Measurements from ENCODE around the gene FOXO3. TPM values are rescaled to one million over a fixed set of nuclear protein-coding genes. Genes with fewer than 3 reads are reported as not detected.

The FOXO3 gene
- total RNA-seq, 6 experiments from 2014 or later: 21.1 to 28.9 (median 24.2) TPM

- Mint-ChIP-seq H3K27me3 (ENCODE audit: insufficient read depth) (peaks cover 1% of the 10 kb centered on the region; the same call in 1 of the 2 replicates), H3K36me3 (ENCODE audit: low read depth) (peaks cover 8% of the 10 kb centered on the region; the same call in 1 of the 2 replicates), H3K4me3 (no peak overlapping the region), H3K4me1 (ENCODE audit: low read depth) (peaks cover 8% of the 10 kb centered on the region), H3K27ac (no peak overlapping the region), H3K9me3 (peaks cover 12% of the 10 kb centered on the region)
- no peak for DNase-seq
- TF ChIP-seq, protein P1, sequence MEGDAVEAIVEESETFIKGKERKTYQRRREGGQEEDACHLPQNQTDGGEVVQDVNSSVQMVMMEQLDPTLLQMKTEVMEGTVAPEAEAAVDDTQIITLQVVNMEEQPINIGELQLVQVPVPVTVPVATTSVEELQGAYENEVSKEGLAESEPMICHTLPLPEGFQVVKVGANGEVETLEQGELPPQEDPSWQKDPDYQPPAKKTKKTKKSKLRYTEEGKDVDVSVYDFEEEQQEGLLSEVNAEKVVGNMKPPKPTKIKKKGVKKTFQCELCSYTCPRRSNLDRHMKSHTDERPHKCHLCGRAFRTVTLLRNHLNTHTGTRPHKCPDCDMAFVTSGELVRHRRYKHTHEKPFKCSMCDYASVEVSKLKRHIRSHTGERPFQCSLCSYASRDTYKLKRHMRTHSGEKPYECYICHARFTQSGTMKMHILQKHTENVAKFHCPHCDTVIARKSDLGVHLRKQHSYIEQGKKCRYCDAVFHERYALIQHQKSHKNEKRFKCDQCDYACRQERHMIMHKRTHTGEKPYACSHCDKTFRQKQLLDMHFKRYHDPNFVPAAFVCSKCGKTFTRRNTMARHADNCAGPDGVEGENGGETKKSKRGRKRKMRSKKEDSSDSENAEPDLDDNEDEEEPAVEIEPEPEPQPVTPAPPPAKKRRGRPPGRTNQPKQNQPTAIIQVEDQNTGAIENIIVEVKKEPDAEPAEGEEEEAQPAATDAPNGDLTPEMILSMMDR (IDR thresholded peaks at IDR 0.05): no peak
These were observed 160.6 kb downstream of the FOXO3 start for GRCh38 chr6:108721286-108721685.

- Mint-ChIP-seq H3K9me3 (peaks cover 12% of the 10 kb centered on the region), H3K27me3 (ENCODE audit: insufficient read depth) (peaks cover 4% of the 10 kb centered on the region; the same call in 1 of the 2 replicates), H3K4me1 (ENCODE audit: low read depth) (peaks cover 8% of the 10 kb centered on the region), H3K4me3 (no peak overlapping the region), H3K36me3 (ENCODE audit: low read depth) (peaks cover 8% of the 10 kb centered on the region; the same call in 1 of the 2 replicates), H3K27ac (no peak overlapping the region)
- DNase-seq: no peak
- TF ChIP-seq, protein P1 (IDR thresholded peaks at IDR 0.05): no peak
These were observed 162.9 kb downstream of the FOXO3 start for GRCh38 chr6:108723594-108723993.

GRCh38 chr6:108726726-108727339 lies 166.1 kb downstream of the FOXO3 start:
- no peak overlapping the region for H3K4me3 Mint-ChIP-seq
- peaks cover 11% of the 10 kb centered on the region for H3K4me1 Mint-ChIP-seq (ENCODE audit: low read depth)
- no peak overlapping the region for H3K27ac Mint-ChIP-seq
- peaks cover 12% of the 10 kb centered on the region for H3K9me3 Mint-ChIP-seq
- TF ChIP-seq, protein P1 (IDR thresholded peaks at IDR 0.05): no peak
- DNase-seq: no peak
- peaks cover 4% of the 10 kb centered on the region; the same call in 1 of the 2 replicates for H3K27me3 Mint-ChIP-seq (ENCODE audit: insufficient read depth)
- peaks cover 8% of the 10 kb centered on the region; the same call in 1 of the 2 replicates for H3K36me3 Mint-ChIP-seq (ENCODE audit: low read depth)

- peaks cover 5% of the 10 kb centered on the region; the same call in 1 of the 2 replicates for H3K36me3 Mint-ChIP-seq (ENCODE audit: low read depth)
- peaks cover 24% of the 10 kb centered on the region for H3K4me1 Mint-ChIP-seq (ENCODE audit: low read depth)
- peaks cover 10% of the 10 kb centered on the region for H3K9me3 Mint-ChIP-seq
- no peak for DNase-seq
- no peak overlapping the region for H3K4me3 Mint-ChIP-seq
- H3K27ac Mint-ChIP-seq: no peak overlapping the region
- H3K27me3 Mint-ChIP-seq (ENCODE audit: insufficient read depth): peaks cover 4% of the 10 kb centered on the region; the same call in 1 of the 2 replicates
- TF ChIP-seq, protein P1 (IDR thresholded peaks at IDR 0.05): no peak
These were observed 167.4 kb downstream of the FOXO3 start for GRCh38 chr6:108727966-108728730.

GRCh38 chr6:108728826-108729225 lies 168.1 kb downstream of the FOXO3 start:
- Mint-ChIP-seq H3K36me3 (ENCODE audit: low read depth) (no peaks in the 10 kb centered on the region), H3K4me3 (no peak overlapping the region), H3K27ac (no peak overlapping the region), H3K27me3 (ENCODE audit: insufficient read depth) (peaks cover 4% of the 10 kb centered on the region; the same call in 1 of the 2 replicates), H3K9me3 (peaks cover 5% of the 10 kb centered on the region; the same call in 1 of the 2 replicates), H3K4me1 (ENCODE audit: low read depth) (peaks cover 28% of the 10 kb centered on the region)
- TF ChIP-seq, protein P1 (IDR thresholded peaks at IDR 0.05): no peak
- no peak for DNase-seq
